CD4-positive, alpha-beta T cell (primary cell): Measurements from ENCODE around the gene EPHB1. TPM values are rescaled to one million over a fixed set of nuclear protein-coding genes. Genes with fewer than 3 reads are reported as not detected.

ENCODE experiments used
- ATAC-seq: fragments of 200-7000 bp; cut with Tn5 transposase; one replicate; pipeline ENCODE4 v1.10.0; 2022; ENCODE audit warnings: mild to moderate bottlenecking; ENCODE audit not compliant: poor library complexity
- CTCF ChIA-PET: fragments of 350-600 bp; sonication (Branson Sonifier 250); formaldehyde crosslinking; loops from one replicate; lab custom pipeline; 2021; ENCODE audit warnings: antibody characterized with exemption, inconsistent platforms; lab: Charles Lee
- POLR2A ChIA-PET: fragments of 350-600 bp; sonication (Branson Sonifier 250); formaldehyde crosslinking; loops from one replicate; lab custom pipeline; 2021; ENCODE audit warnings: antibody characterized with exemption, inconsistent platforms; lab: Charles Lee
- DNase-seq, 14 experiments: peaks; one replicate each; pipeline ENCODE4 v3.0.0-alpha.2; 2013 to 2020; ENCODE audit warnings: mixed read lengths in 2 of 14
- H3K27ac ChIP-seq, 2 donors: one replicate each; pipeline versions ENCODE4 v1.5.1 to v1.7.0; 2013; ENCODE audit warnings: low read length in 2 of 2, low read depth in 1 of 2, mild to moderate bottlenecking in 1 of 2
- H3K27me3 ChIP-seq, 2 experiments: 1 replicate in 1 of 2; 2 replicates in 1 of 2; pipeline versions ENCODE4 v1.6.1 to v1.7.0; 2013; ENCODE audit warnings: low read length in 2 of 2, control low read depth in 1 of 2, mild to moderate bottlenecking in 1 of 2, moderate library complexity in 1 of 2; ENCODE audit not compliant: insufficient read depth in 2 of 2, control insufficient read depth in 1 of 2
- H3K36me3 ChIP-seq: one replicate; pipeline ENCODE4 v1.6.1; 2013; ENCODE audit warnings: low read length, control low read depth; ENCODE audit not compliant: insufficient read depth
- H3K4me1 ChIP-seq: one replicate; pipeline ENCODE4 v1.6.1; 2013; ENCODE audit warnings: low read length, control low read depth; ENCODE audit not compliant: insufficient read depth
- H3K4me3 ChIP-seq: one replicate; pipeline ENCODE4 v1.5.1; 2013; ENCODE audit warnings: mild to moderate bottlenecking, low read length, moderate library complexity
- H3K9me3 ChIP-seq, 2 experiments: 1 replicate in 1 of 2; 2 replicates in 1 of 2; pipeline versions ENCODE4 v1.6.1 to v1.7.0; 2013; ENCODE audit warnings: low read length in 2 of 2, mild to moderate bottlenecking in 2 of 2, control low read depth in 1 of 2, moderate library complexity in 1 of 2; ENCODE audit not compliant: control insufficient read depth in 1 of 2, insufficient read depth in 1 of 2
- H3K27ac Mint-ChIP-seq: one replicate; pipeline ENCODE4 v1.8.0; 2020; ENCODE audit warnings: mixed read lengths
- H3K27me3 Mint-ChIP-seq: one replicate; pipeline ENCODE4 v1.8.0; 2021; ENCODE audit warnings: mixed read lengths
- H3K36me3 Mint-ChIP-seq: one replicate; pipeline ENCODE4 v1.8.0; 2021; ENCODE audit warnings: low read depth, mixed read lengths
- H3K4me1 Mint-ChIP-seq: one replicate; pipeline ENCODE4 v1.8.0; 2021; ENCODE audit warnings: low read depth, mixed read lengths
- H3K4me3 Mint-ChIP-seq: one replicate; pipeline ENCODE4 v1.8.0; 2020; ENCODE audit warnings: mild to moderate bottlenecking, mixed read lengths
- H3K9me3 Mint-ChIP-seq: one replicate; pipeline ENCODE4 v1.8.0; 2020; ENCODE audit warnings: mixed read lengths
- intact Hi-C, 2 experiments: fragments of 100-400 bp; cut with DNase I in 1 of 2; cut with micrococcal nuclease in 1 of 2; formaldehyde crosslinking; loops; one replicate each; pipeline versions ENCODE4 v1.15.1 to v1.9.0; 2023 to 2025; cut with DNase I, micrococcal nuclease
- total RNA-seq, 174 experiments: library from RNA in 2 of 174; stranded (reverse) in 2 of 174; gene quantifications; one replicate each; pipeline ENCODE4 v1.2.3 and lab custom pipeline; 2021 to 2026
- TF ChIP-seq, protein P1 (sequence below): fragments of 200-600 bp; IDR thresholded peaks from one replicate; pipeline ENCODE4 v1.8.0; 2022; ENCODE audit warnings: antibody characterized with exemption, mild to moderate bottlenecking

The EPHB1 gene
- total RNA-seq, 2 experiments from 2014 or later = 0.08 to 0.49 TPM

- Mint-ChIP-seq H3K27ac (no peak overlapping the region), H3K27me3 (no peaks in the 10 kb centered on the region), H3K4me3 (no peak overlapping the region), H3K36me3 (no peaks in the 10 kb centered on the region), H3K9me3 (no peaks in the 10 kb centered on the region), H3K4me1 (no peaks in the 10 kb centered on the region)
- ChIA-PET CTCF (no interaction called here), POLR2A (no interaction called here)
- no peaks in the 10 kb centered on the region for H3K27me3 ChIP-seq
- H3K4me1 ChIP-seq = no peaks in the 10 kb centered on the region
- intact Hi-C loops = no loop called here
- TF ChIP-seq, protein P1, sequence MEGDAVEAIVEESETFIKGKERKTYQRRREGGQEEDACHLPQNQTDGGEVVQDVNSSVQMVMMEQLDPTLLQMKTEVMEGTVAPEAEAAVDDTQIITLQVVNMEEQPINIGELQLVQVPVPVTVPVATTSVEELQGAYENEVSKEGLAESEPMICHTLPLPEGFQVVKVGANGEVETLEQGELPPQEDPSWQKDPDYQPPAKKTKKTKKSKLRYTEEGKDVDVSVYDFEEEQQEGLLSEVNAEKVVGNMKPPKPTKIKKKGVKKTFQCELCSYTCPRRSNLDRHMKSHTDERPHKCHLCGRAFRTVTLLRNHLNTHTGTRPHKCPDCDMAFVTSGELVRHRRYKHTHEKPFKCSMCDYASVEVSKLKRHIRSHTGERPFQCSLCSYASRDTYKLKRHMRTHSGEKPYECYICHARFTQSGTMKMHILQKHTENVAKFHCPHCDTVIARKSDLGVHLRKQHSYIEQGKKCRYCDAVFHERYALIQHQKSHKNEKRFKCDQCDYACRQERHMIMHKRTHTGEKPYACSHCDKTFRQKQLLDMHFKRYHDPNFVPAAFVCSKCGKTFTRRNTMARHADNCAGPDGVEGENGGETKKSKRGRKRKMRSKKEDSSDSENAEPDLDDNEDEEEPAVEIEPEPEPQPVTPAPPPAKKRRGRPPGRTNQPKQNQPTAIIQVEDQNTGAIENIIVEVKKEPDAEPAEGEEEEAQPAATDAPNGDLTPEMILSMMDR = no peak
- no peaks in the 10 kb centered on the region for H3K36me3 ChIP-seq
- H3K27ac ChIP-seq = no peak overlapping the region
- H3K9me3 ChIP-seq = no peaks in the 10 kb centered on the region
- no peak overlapping the region for H3K4me3 ChIP-seq
- DNase-seq (no peak), ATAC-seq (no peak)
Observed at GRCh38 chr3:134885877-134886621, 91.0 kb downstream of the EPHB1 start.

DNA sequence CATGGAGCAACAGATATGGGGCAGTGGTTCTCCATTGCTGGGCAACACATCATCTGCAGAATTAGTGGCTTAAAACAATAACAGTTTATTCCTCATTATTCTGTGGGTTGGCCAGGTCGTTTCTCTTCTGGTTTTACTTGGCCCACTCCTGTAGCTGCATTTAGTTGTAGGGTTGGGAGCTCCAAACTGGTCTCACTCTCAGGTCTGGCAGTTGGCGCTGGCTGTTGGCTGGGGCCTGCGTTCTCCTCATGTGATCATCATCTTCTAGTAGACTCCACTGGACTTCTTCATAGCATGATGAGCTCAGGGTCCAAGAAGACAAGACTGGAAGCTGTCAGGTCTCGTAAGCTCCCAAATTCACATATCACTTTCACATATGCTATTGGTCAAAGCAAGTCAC is 91.9 kb downstream of the EPHB1 start:
- H3K4me1 Mint-ChIP-seq = no peaks in the 10 kb centered on the region
- no peaks in the 10 kb centered on the region for H3K36me3 Mint-ChIP-seq
- CTCF ChIA-PET = no interaction called here

GRCh38 chr3:134887536-134887935 is 92.5 kb downstream of the EPHB1 start:
- Mint-ChIP-seq H3K27me3 (no peaks in the 10 kb centered on the region), H3K9me3 (no peaks in the 10 kb centered on the region), H3K27ac (no peak overlapping the region), H3K4me3 (no peak overlapping the region), H3K4me1 (no peaks in the 10 kb centered on the region), H3K36me3 (no peaks in the 10 kb centered on the region)
- ChIA-PET POLR2A (no interaction called here), CTCF (no interaction called here)
- Histone ChIP-seq H3K27me3 (no peaks in the 10 kb centered on the region), H3K27ac (no peak overlapping the region), H3K4me1 (no peaks in the 10 kb centered on the region), H3K9me3 (no peaks in the 10 kb centered on the region), H3K36me3 (no peaks in the 10 kb centered on the region), H3K4me3 (no peak overlapping the region)
- TF ChIP-seq, protein P1 = no peak
- DNase-seq = no peak
- no peak for ATAC-seq
- intact Hi-C loops = no loop called here

More for the DNA sequence above, 91.9 kb downstream of the EPHB1 start:
- intact Hi-C loops = no loop called here
- no peaks in the 10 kb centered on the region for H3K36me3 ChIP-seq
- ATAC-seq = no peak
- H3K4me1 ChIP-seq = no peaks in the 10 kb centered on the region
- no peak for DNase-seq
- TF ChIP-seq, protein P1 = no peak
- no peak overlapping the region for H3K27ac ChIP-seq
- H3K9me3 ChIP-seq = no peaks in the 10 kb centered on the region
- no peaks in the 10 kb centered on the region for H3K27me3 Mint-ChIP-seq
- no peaks in the 10 kb centered on the region for H3K9me3 Mint-ChIP-seq
- POLR2A ChIA-PET = no interaction called here
- no peak overlapping the region for H3K4me3 Mint-ChIP-seq
- no peak overlapping the region for H3K27ac Mint-ChIP-seq
- no peak overlapping the region for H3K4me3 ChIP-seq
- no peaks in the 10 kb centered on the region for H3K27me3 ChIP-seq
